ENCODE data around the gene CENPX.

GRCh38 chr17:82064433-82065192 is 41.9 kb upstream of the CENPX start:
- TF ChIP-seq EZH2 (IDR thresholded peaks at IDR 0.05; ENCODE audit: low read length): no peak
- TF ChIP-seq, protein P1, sequence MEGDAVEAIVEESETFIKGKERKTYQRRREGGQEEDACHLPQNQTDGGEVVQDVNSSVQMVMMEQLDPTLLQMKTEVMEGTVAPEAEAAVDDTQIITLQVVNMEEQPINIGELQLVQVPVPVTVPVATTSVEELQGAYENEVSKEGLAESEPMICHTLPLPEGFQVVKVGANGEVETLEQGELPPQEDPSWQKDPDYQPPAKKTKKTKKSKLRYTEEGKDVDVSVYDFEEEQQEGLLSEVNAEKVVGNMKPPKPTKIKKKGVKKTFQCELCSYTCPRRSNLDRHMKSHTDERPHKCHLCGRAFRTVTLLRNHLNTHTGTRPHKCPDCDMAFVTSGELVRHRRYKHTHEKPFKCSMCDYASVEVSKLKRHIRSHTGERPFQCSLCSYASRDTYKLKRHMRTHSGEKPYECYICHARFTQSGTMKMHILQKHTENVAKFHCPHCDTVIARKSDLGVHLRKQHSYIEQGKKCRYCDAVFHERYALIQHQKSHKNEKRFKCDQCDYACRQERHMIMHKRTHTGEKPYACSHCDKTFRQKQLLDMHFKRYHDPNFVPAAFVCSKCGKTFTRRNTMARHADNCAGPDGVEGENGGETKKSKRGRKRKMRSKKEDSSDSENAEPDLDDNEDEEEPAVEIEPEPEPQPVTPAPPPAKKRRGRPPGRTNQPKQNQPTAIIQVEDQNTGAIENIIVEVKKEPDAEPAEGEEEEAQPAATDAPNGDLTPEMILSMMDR (optimal IDR thresholded peaks at IDR 0.05 in 1 of 3, IDR thresholded peaks at IDR 0.05 in 1 of 3, conservative IDR thresholded peaks at IDR 0.05 in 1 of 3; ENCODE audit: extremely low read depth in 1 of 3, insufficient read depth in 2 of 3, low read length in 3 of 3): peak in 1 of 3 experiments; percentile 4
